SK-N-SH (cell line): Measurements from ENCODE around the gene STAT5B. TPM values are rescaled to one million over a fixed set of nuclear protein-coding genes. Genes with fewer than 3 reads are reported as not detected.

Source experiments
- CTCF ChIA-PET: fragments of 300-600, 350-600 bp; formaldehyde crosslinking; extraction: SDS; loops from one replicate; lab custom pipeline; 2021; lab: Yijun Ruan, JAX
- POLR2A ChIA-PET: fragments of 350-600 bp; sonication (Branson Sonifier 250); formaldehyde crosslinking; extraction: SDS; loops from one replicate; lab custom pipeline; 2020; ENCODE audit warnings: antibody characterized with exemption, inconsistent platforms; lab: Yijun Ruan, JAX
- DNase-seq: peaks from one replicate; pipeline ENCODE4 v3.0.0; 2012
- H2AFZ ChIP-seq: fragments of 200-600 bp; sonication (generic); 2 replicates; pipeline ENCODE4 v1.8.1; 2016; ENCODE audit warnings: antibody characterized with exemption, mild to moderate bottlenecking, low read depth
- H3F3A ChIP-seq: fragments of 200-600 bp; sonication (generic); replicated peaks from 2 replicates; pipeline ENCODE3; 2016; ENCODE audit warnings: antibody characterized with exemption, mild to moderate bottlenecking; ENCODE audit not compliant: insufficient read depth
- H3K27ac ChIP-seq, 2 experiments: fragments of 200-500 bp in 1 of 2; fragments of 200-600 bp in 1 of 2; sonication (Bioruptor generic) in 1 of 2; sonication (generic), shearing (Covaris generic) in 1 of 2; 2 replicates each; pipeline versions ENCODE4 v1.5.1 to v1.6.1; 2014 to 2016; ENCODE audit warnings: low read depth in 2 of 2, inconsistent platforms in 1 of 2, low read length in 1 of 2, mild to moderate bottlenecking in 1 of 2, mixed read lengths in 1 of 2
- H3K27me3 ChIP-seq: fragments of 200-600 bp; sonication (generic), shearing (Covaris generic); 2 replicates; pipeline ENCODE4 v1.6.1; 2016; ENCODE audit warnings: mixed run types; ENCODE audit not compliant: insufficient read depth
- H3K36me3 ChIP-seq, 2 experiments: fragments of 200-500 bp in 1 of 2; fragments of 200-600 bp in 1 of 2; sonication (Bioruptor generic) in 1 of 2; sonication (generic) in 1 of 2; replicated peaks in 1 of 2; 2 replicates each; pipeline versions ENCODE3 to v1.5.1; 2014 to 2016; ENCODE audit warnings: low read length in 1 of 2, mild to moderate bottlenecking in 1 of 2; ENCODE audit not compliant: insufficient read depth in 2 of 2, control insufficient read depth in 1 of 2
- H3K4me1 ChIP-seq, 2 experiments: fragments of 200-500 bp in 1 of 2; fragments of 200-600 bp in 1 of 2; sonication (Bioruptor generic) in 1 of 2; sonication (generic), shearing (Covaris generic) in 1 of 2; 2 replicates each; pipeline versions ENCODE4 v1.5.1 to v1.6.1; 2014 to 2016; ENCODE audit warnings: low read depth in 1 of 2, low read length in 1 of 2, mixed run types in 1 of 2; ENCODE audit not compliant: insufficient read depth in 2 of 2, control insufficient read depth in 1 of 2
- H3K4me2 ChIP-seq: fragments of 200-600 bp; sonication (generic), shearing (Covaris generic); 2 replicates; pipeline ENCODE4 v1.6.1; 2017; ENCODE audit warnings: mixed run types
- H3K4me3 ChIP-seq, 2 experiments: fragments of 200-500 bp in 1 of 2; fragments of 200-600 bp in 1 of 2; sonication (Bioruptor generic) in 1 of 2; sonication (generic), shearing (Covaris generic) in 1 of 2; 2 replicates each; pipeline versions ENCODE4 v1.5.1 to v1.8.1; 2014 to 2016; ENCODE audit warnings: low read depth in 2 of 2, inconsistent platforms in 1 of 2, low read length in 1 of 2, mild to moderate bottlenecking in 1 of 2, mixed read lengths in 1 of 2, moderate library complexity in 1 of 2
- H3K79me2 ChIP-seq: fragments of 200-600 bp; sonication (generic); 2 replicates; pipeline ENCODE4 v1.8.1; 2017; ENCODE audit warnings: mild to moderate bottlenecking; ENCODE audit not compliant: insufficient read depth
- H3K9ac ChIP-seq: fragments of 200-600 bp; sonication (generic); 2 replicates; pipeline ENCODE4 v1.6.1; 2017; ENCODE audit warnings: mixed run types
- H3K9me2 ChIP-seq: fragments of 200-600 bp; sonication (generic); 2 replicates; pipeline ENCODE4 v1.6.1; 2017; ENCODE audit warnings: mixed run types
- H3K9me3 ChIP-seq: fragments of 200-600 bp; sonication (generic); 2 replicates; pipeline ENCODE4 v1.6.1; 2017; ENCODE audit warnings: mixed run types, mild to moderate bottlenecking, moderate library complexity
- H4K20me1 ChIP-seq: fragments of 200-600 bp; sonication (generic); 2 replicates; pipeline ENCODE4 v1.6.1; 2017; ENCODE audit warnings: mild to moderate bottlenecking, mixed run types; ENCODE audit not compliant: insufficient read depth
- ELF1 ChIP-seq: IDR thresholded peaks from 2 replicates; pipeline ENCODE4 v1.4.0; 2012
- EP300 ChIP-seq, 2 experiments: IDR thresholded peaks; 2 replicates each; pipeline versions ENCODE4 v1.4.0 to v1.6.1; 2012; ENCODE audit warnings: borderline replicate concordance in 1 of 2, low read depth in 1 of 2, low read length in 1 of 2
- EZH2phosphoT487 ChIP-seq: fragments of 200-600 bp; sonication (generic); IDR thresholded peaks from 2 replicates; pipeline ENCODE4 v1.6.1; 2017; ENCODE audit warnings: low read depth, mixed run types, mild to moderate bottlenecking, antibody characterized with exemption, moderate library complexity, borderline replicate concordance
- FOSL2 ChIP-seq: IDR thresholded peaks from 2 replicates; pipeline ENCODE4 v1.4.0; 2012; ENCODE audit warnings: low read depth, mild to moderate bottlenecking, moderate library complexity, borderline replicate concordance
- FOXM1 ChIP-seq: IDR thresholded peaks from 2 replicates; pipeline ENCODE4 v1.4.0; 2012; ENCODE audit warnings: low read depth, mild to moderate bottlenecking
- GATA2 ChIP-seq: sonication (generic); formaldehyde crosslinking; IDR thresholded peaks from 2 replicates; pipeline ENCODE4 v1.5.0; 2020; ENCODE audit warnings: mild to moderate bottlenecking, missing genetic modification reagents
- MEF2A ChIP-seq: IDR thresholded peaks from 2 replicates; pipeline ENCODE4 v1.4.0; 2012; ENCODE audit warnings: low read depth, borderline replicate concordance
- MXI1 ChIP-seq: IDR thresholded peaks from 2 replicates; pipeline ENCODE4 v1.6.1; 2012; ENCODE audit warnings: mild to moderate bottlenecking, low read depth, low read length, improper control_type of control experiment
- NFIC ChIP-seq: IDR thresholded peaks from 2 replicates; pipeline ENCODE4 v1.4.0; 2012; ENCODE audit warnings: borderline replicate concordance
- RCOR1 ChIP-seq: fragments of 150-350 bp; IDR thresholded peaks from 2 replicates; pipeline ENCODE4 v1.6.1; 2017; ENCODE audit warnings: antibody characterized with exemption, low read length
- REST ChIP-seq: IDR thresholded peaks from 2 replicates; pipeline ENCODE4 v1.6.1; 2012; ENCODE audit warnings: mild to moderate bottlenecking, low read depth, low read length, moderate library complexity
- RXRA ChIP-seq: IDR thresholded peaks from 2 replicates; pipeline ENCODE4 v1.4.0; 2012; ENCODE audit warnings: low read depth, mild to moderate bottlenecking, borderline replicate concordance
- YY1 ChIP-seq: IDR thresholded peaks from 2 replicates; pipeline ENCODE4 v1.4.0; 2012; ENCODE audit warnings: low read depth, mild to moderate bottlenecking
- ZBTB33 ChIP-seq: IDR thresholded peaks from 2 replicates; pipeline ENCODE4 v1.4.0; 2012; ENCODE audit warnings: low read depth, borderline replicate concordance
- WGBS: methylation state at CpG from one replicate; pipeline ENCODE4 v1.1.6; 2017; ENCODE audit warnings: low lambda C conversion rate; 5-methylcytosine and 5-hydroxymethylcytosine counted together
- polyA plus RNA-seq, 3 experiments: library from polyadenylated mRNA; depleted of rRNA; stranded (reverse); fragments of >200 nt; gene quantifications; 2 replicates each; pipeline ENCODE4 v1.2.3, GENCODE V29; 2012

STAT5B gene
- polyA plus RNA-seq, 1 of the 3 experiments (the other 2 are of a cell fraction): 23.6 TPM

GRCh38 chr17:42306385-42306667, 30.1 kb upstream of the STAT5B start:
- Histone ChIP-seq H3K4me2 (no peak overlapping the region), H2AFZ (no peak overlapping the region), H3K4me3 (no peak overlapping the region), H3K9me3 (no peaks in the 10 kb centered on the region), H4K20me1 (no peaks in the 10 kb centered on the region), H3K4me1 (peaks cover 0 to 2% of the 10 kb centered on the region in 2 experiments; a peak in 1 of 4 replicates), H3K9ac (no peak overlapping the region), H3K27ac (no peak overlapping the region), H3K27me3 (no peaks in the 10 kb centered on the region), H3F3A (peaks cover 3% of the 10 kb centered on the region), H3K79me2 (no peaks in the 10 kb centered on the region), H3K36me3 (peaks cover 4 to 5% of the 10 kb centered on the region in 2 experiments), H3K9me2 (no peaks in the 10 kb centered on the region)
- ChIA-PET POLR2A (no interaction called here), CTCF (interaction anchor here (1.0 to 26.2 kb wide), 2 partner anchors 97 to 221 kb away, joined by 4 to 683 read pairs; no protein-coding TSS in a partner anchor)
- no peak for DNase-seq
- TF ChIP-seq MXI1 (no peak), RCOR1 (no peak), EP300 (IDR thresholded peaks at IDR 0.05; ENCODE audit: borderline replicate concordance in 1 of 2, low read depth in 1 of 2, low read length in 1 of 2) (no peak), ZBTB33 (no peak), ELF1 (no peak), FOXM1 (no peak), GATA2 (no peak), NFIC (no peak), YY1 (no peak), EZH2phosphoT487 (no peak), RXRA (no peak), MEF2A (no peak), REST (no peak), FOSL2 (no peak)
- 63% methylated on average over 3 of the region's 5 CpGs for WGBS
